GM18867 (cell line): ENCODE results near the gene PROSER2.

Source experiments
- ATAC-seq: cut with Tn5 transposase; IDR thresholded peaks from one replicate; pipeline ENCODE4 v1.9.1; 2021; ENCODE audit warnings: mild to moderate bottlenecking, moderate library complexity; ENCODE audit not compliant: unreplicated experiment

PROSER2 gene

GRCh38 chr10:11823122-11823988 lies at the start of gene PROSER2:
TSS of gene PROSER2 (plus strand) at chr10:11823356. CDS start at chr10:11852078, 28,722 bp downstream.
- ATAC-seq: peak; percentile 60

GRCh38 chr10:11773761-11774441 lies 49.3 kb upstream of the PROSER2 start:
- no peak for ATAC-seq

GRCh38 chr10:11775412-11775811 lies 47.7 kb upstream of the PROSER2 start:
- no peak for ATAC-seq

GRCh38 chr10:11776080-11776479 lies 47.1 kb upstream of the PROSER2 start:
- no peak for ATAC-seq

GRCh38 chr10:11781114-11781513 lies 42.0 kb upstream of the PROSER2 start:
- no peak for ATAC-seq

GRCh38 chr10:11782793-11783557 lies 40.2 kb upstream of the PROSER2 start:
- no peak for ATAC-seq

- ATAC-seq: no peak
Observed at GRCh38 chr10:11783558-11783865, 39.6 kb upstream of the PROSER2 start.

GRCh38 chr10:11787374-11787773 lies 35.8 kb upstream of the PROSER2 start:
- ATAC-seq: no peak

- ATAC-seq: no peak
Observed at GRCh38 chr10:11787846-11788245, 35.3 kb upstream of the PROSER2 start.

GRCh38 chr10:11789306-11789705 lies 33.9 kb upstream of the PROSER2 start:
- no peak for ATAC-seq

- no peak for ATAC-seq
Observed at GRCh38 chr10:11789956-11790355, 33.2 kb upstream of the PROSER2 start.

- ATAC-seq: no peak
Observed at GRCh38 chr10:11793762-11794479, 29.2 kb upstream of the PROSER2 start.

GRCh38 chr10:11794566-11794965 lies 28.6 kb upstream of the PROSER2 start:
- no peak for ATAC-seq

- no peak for ATAC-seq
Observed at GRCh38 chr10:11795101-11795920, 27.8 kb upstream of the PROSER2 start.

GRCh38 chr10:11796474-11796873 lies 26.7 kb upstream of the PROSER2 start:
- ATAC-seq: no peak

- ATAC-seq: no peak
Observed at GRCh38 chr10:11797281-11797680, 25.9 kb upstream of the PROSER2 start.

GRCh38 chr10:11797847-11798633 lies 25.1 kb upstream of the PROSER2 start:
- ATAC-seq: no peak

GRCh38 chr10:11798845-11799735 lies 24.1 kb upstream of the PROSER2 start:
- ATAC-seq: no peak
